ENCODE data around the gene SLFN14.

DNA sequence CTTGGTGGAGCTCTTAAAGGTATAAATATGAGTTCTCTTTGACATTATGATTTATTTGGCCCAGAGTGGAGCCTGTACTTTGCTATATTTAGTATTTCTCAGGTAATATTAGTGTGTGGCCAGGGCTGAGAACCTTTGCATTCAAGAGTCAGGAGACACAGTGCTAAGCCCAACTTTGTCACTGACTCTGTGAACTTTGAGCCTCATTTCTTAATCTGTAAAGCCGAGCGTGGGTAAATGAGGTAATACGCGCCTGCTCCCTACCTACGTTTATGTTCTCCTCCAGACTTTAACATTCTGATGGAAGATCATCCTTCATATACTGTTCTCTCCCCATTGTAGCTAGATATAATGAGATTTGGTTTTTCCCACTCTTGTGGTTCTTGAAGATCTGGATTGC lies 37.0 kb upstream of the SLFN14 start:
- TF ChIP-seq MAZ (IDR thresholded peaks at IDR 0.05; ENCODE audit: borderline replicate concordance, low read depth, low read length): no peak
- TF ChIP-seq, protein P1, sequence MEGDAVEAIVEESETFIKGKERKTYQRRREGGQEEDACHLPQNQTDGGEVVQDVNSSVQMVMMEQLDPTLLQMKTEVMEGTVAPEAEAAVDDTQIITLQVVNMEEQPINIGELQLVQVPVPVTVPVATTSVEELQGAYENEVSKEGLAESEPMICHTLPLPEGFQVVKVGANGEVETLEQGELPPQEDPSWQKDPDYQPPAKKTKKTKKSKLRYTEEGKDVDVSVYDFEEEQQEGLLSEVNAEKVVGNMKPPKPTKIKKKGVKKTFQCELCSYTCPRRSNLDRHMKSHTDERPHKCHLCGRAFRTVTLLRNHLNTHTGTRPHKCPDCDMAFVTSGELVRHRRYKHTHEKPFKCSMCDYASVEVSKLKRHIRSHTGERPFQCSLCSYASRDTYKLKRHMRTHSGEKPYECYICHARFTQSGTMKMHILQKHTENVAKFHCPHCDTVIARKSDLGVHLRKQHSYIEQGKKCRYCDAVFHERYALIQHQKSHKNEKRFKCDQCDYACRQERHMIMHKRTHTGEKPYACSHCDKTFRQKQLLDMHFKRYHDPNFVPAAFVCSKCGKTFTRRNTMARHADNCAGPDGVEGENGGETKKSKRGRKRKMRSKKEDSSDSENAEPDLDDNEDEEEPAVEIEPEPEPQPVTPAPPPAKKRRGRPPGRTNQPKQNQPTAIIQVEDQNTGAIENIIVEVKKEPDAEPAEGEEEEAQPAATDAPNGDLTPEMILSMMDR (conservative IDR thresholded peaks at IDR 0.05; ENCODE audit: low read depth, low read length): no peak
- TF ChIP-seq FOS (IDR thresholded peaks at IDR 0.05; ENCODE audit: low read depth, low read length): no peak
- TF ChIP-seq POLR2A (IDR thresholded peaks at IDR 0.05; ENCODE audit: low read depth, low read length): no peak
- TF ChIP-seq SMC3 (IDR thresholded peaks at IDR 0.05; ENCODE audit: low read depth, low read length): no peak
- no peak for TF ChIP-seq RFX5 (IDR thresholded peaks at IDR 0.05; ENCODE audit: low read depth, low read length)

Measured in IMR-90 (cell line).